ENCODE data around the gene PIAS1. TPM values are rescaled to one million over a fixed set of nuclear protein-coding genes. Genes with fewer than 3 reads are reported as not detected.

PIAS1 gene
- total RNA-seq, 4 donors from 2014 or later: 32.6 to 59.5 (median 55.9) TPM

GRCh38 chr15:68098465-68098864 lies 44.4 kb downstream of the PIAS1 start:
- no peak for TF ChIP-seq POLR2A (IDR thresholded peaks at IDR 0.05)
- no peak for DNase-seq (ENCODE audit: low spot score in 2 of 2)
- H3K4me3 ChIP-seq (ENCODE audit: low read depth, poor library complexity, severe bottlenecking): no peak overlapping the region
- intact Hi-C loops (cut with DNase I; ENCODE audit: low total_unique reads): no loop called here
- WGBS, 2 donors: 80 to 86% methylated on average over 1 of the region's 1 CpG

GRCh38 chr15:68100194-68100593 lies 46.1 kb downstream of the PIAS1 start:
- DNase-seq (ENCODE audit: low spot score in 2 of 2): no peak
- no peak overlapping the region for H3K4me3 ChIP-seq (ENCODE audit: low read depth, poor library complexity, severe bottlenecking)
- intact Hi-C loops (cut with DNase I; ENCODE audit: low total_unique reads): no loop called here
- 94 to 95% methylated on average over 2 of the region's 2 CpGs for WGBS, 2 donors
- TF ChIP-seq POLR2A (IDR thresholded peaks at IDR 0.05): no peak
- TF ChIP-seq CTCF (IDR thresholded peaks at IDR 0.05): no peak

- intact Hi-C loops (cut with DNase I; ENCODE audit: low total_unique reads): no loop called here
- TF ChIP-seq POLR2A (IDR thresholded peaks at IDR 0.05) (no peak), CTCF (IDR thresholded peaks at IDR 0.05) (no peak)
- DNase-seq (ENCODE audit: low spot score in 2 of 2): no peak
- WGBS, 2 donors: 96% methylated on average over 6 of the region's 6 CpGs
- H3K4me3 ChIP-seq (ENCODE audit: low read depth, poor library complexity, severe bottlenecking): no peak overlapping the region
Observed at GRCh38 chr15:68103603-68104002, 49.5 kb downstream of the PIAS1 start.

- TF ChIP-seq CTCF (IDR thresholded peaks at IDR 0.05): no peak
- TF ChIP-seq POLR2A (IDR thresholded peaks at IDR 0.05): no peak
- DNase-seq (ENCODE audit: low spot score in 2 of 2): no peak
- no peak overlapping the region for H3K4me3 ChIP-seq (ENCODE audit: low read depth, poor library complexity, severe bottlenecking)
- 55 to 71% methylated on average over 4 of the region's 4 CpGs for WGBS, 2 donors
- intact Hi-C loops (cut with DNase I; ENCODE audit: low total_unique reads): no loop called here
Observed at GRCh38 chr15:68106656-68107055, 52.5 kb downstream of the PIAS1 start.

GRCh38 chr15:68107142-68107541 lies 53.0 kb downstream of the PIAS1 start:
- no peak for DNase-seq (ENCODE audit: low spot score in 2 of 2)
- TF ChIP-seq CTCF (IDR thresholded peaks at IDR 0.05) (no peak), POLR2A (IDR thresholded peaks at IDR 0.05) (no peak)

GRCh38 chr15:68112706-68113105 lies 58.6 kb downstream of the PIAS1 start:
- no peak overlapping the region for H3K4me3 ChIP-seq (ENCODE audit: low read depth, poor library complexity, severe bottlenecking)
- TF ChIP-seq CTCF (IDR thresholded peaks at IDR 0.05) (no peak), POLR2A (IDR thresholded peaks at IDR 0.05) (no peak)
- WGBS, 2 donors: 55 to 56% methylated on average over 3 of the region's 3 CpGs
- intact Hi-C loops (cut with DNase I; ENCODE audit: low total_unique reads): no loop called here
- DNase-seq (ENCODE audit: low spot score in 2 of 2): no peak

More at GRCh38 chr15:68107142-68107541, 53.0 kb downstream of the PIAS1 start:
- intact Hi-C loops (cut with DNase I; ENCODE audit: low total_unique reads): no loop called here
- H3K4me3 ChIP-seq (ENCODE audit: low read depth, poor library complexity, severe bottlenecking): no peak overlapping the region
